Measurements from ENCODE around the gene CACNG3.
"Not testable (repeated sequence)": the region's sequence is repeated elsewhere in the genome, so short reads cannot be mapped to it uniquely, and the experiment has no call there.

The CACNG3 gene

GRCh38 chr16:24294131-24294530, 38.0 kb downstream of the CACNG3 start:
- no peak for TF ChIP-seq CTCF (conservative IDR thresholded peaks at IDR 0.05)
- no peak overlapping the region for H3K27ac ChIP-seq

GRCh38 chr16:24297375-24297774, 41.2 kb downstream of the CACNG3 start:
- no peak overlapping the region for H3K27ac ChIP-seq
- TF ChIP-seq CTCF (conservative IDR thresholded peaks at IDR 0.05) = no peak

DNA sequence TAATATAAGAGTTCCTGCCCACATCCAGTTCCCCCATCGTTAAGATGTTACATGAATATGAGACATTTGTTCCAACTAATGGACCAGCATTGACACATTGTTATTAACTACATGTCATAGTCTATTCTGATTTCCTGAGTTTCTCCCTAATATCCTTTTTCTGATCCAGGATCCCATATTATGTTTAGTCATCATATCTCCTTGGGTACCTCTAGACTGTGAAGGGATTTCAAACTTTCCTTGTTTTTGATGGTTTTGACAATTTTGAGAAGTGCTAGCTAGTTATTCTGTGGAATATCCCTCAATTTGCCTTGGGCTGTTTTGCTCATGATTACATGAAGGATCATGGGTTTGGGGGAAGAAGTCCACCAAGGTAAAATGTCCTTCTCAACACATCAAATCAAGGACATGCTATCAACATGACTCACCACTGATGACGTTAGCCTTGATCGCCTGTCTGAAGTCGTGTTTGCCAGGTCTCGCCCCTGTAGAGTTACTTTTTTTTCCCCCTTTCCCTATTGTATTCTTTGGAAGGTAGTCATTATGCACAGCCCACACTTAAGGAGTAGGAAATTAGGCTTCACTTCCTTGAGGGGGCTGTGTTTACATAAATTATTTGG, 42.5 kb downstream of the CACNG3 start:
- TF ChIP-seq CTCF (conservative IDR thresholded peaks at IDR 0.05) = no peak

GRCh38 chr16:24300750-24301149, 44.6 kb downstream of the CACNG3 start:
- H3K27ac ChIP-seq = not testable (repeated sequence)

More for the DNA sequence above, 42.5 kb downstream of the CACNG3 start:
- no peak overlapping the region for H3K27ac ChIP-seq

DNA sequence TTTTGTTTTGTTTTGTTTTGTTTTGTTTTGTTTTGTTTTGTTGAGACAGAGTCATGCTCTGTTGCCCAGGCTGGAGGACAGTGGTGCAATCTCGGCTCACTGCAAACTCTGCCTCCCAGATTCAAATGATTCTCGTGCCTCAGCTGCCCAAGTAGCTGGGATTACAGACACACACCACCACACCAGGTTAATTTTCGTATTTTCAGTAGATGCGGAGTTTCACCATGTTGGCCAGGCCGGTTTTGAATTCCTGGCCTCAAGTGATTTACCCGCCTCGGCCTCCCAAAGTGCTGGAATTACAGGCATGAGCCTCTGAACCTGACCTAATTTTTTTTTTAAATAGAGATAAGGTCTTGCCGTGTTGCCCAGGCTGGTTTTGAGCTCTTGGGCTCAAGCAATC, 46.5 kb downstream of the CACNG3 start:
- no peak for TF ChIP-seq CTCF (conservative IDR thresholded peaks at IDR 0.05)

GRCh38 chr16:24308200-24308599, 52.1 kb downstream of the CACNG3 start:
- H3K27ac ChIP-seq = no peak overlapping the region
- TF ChIP-seq CTCF (conservative IDR thresholded peaks at IDR 0.05) = no peak

More for the DNA sequence above, 46.5 kb downstream of the CACNG3 start:
- no peak overlapping the region for H3K27ac ChIP-seq

- H3K27ac ChIP-seq = no peak overlapping the region
- TF ChIP-seq CTCF (conservative IDR thresholded peaks at IDR 0.05) = 0 out of 2 replicates have a peak, but pooled peaks have one; percentile 21
Measured at GRCh38 chr16:24309258-24310142, 53.4 kb downstream of the CACNG3 start.

DNA sequence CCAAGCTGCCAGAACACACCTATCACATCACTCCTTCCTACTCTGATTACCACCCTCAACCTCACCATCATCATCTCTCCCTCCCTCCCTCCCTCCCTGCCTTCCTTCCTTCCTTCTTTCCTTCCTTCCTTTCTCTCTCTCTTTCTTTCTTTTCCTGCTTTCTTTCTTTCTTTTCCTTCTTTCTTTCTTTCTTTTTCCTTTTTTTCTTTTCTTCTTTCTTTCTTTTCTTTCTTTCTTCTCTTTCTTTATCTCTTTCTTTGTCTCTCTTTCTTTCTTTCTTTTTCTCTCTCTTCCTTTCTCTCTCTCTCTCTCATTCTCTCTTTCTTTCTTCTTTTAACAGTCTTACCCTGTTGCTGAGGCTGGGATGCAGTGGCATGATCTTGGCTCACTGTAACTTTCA, 59.2 kb downstream of the CACNG3 start:
- TF ChIP-seq CTCF (conservative IDR thresholded peaks at IDR 0.05) = no peak

More for the DNA sequence above, 59.2 kb downstream of the CACNG3 start:
- no peak overlapping the region for H3K27ac ChIP-seq

Data from VCaP (cell line).